ENCODE data around the gene ZNF329. TPM values are rescaled to one million over a fixed set of nuclear protein-coding genes. Genes with fewer than 3 reads are reported as not detected.
A peak's percentile ranks its signal among the peaks of the same experiment; 100 is the strongest.

ZNF329 gene
- total RNA-seq, 2 donors from 2014 or later = 16.7 to 24.7 TPM

GRCh38 chr19:58095328-58095727 lies 55.3 kb downstream of the ZNF329 start:
- H3K4me1 Mint-ChIP-seq = peaks cover 4% of the 10 kb centered on the region
- H3K36me3 Mint-ChIP-seq (ENCODE audit: low read depth) = peaks cover 34% of the 10 kb centered on the region
- H3K27me3 ChIP-seq (ENCODE audit: control insufficient read depth, insufficient read depth, low read length, poor library complexity, severe bottlenecking) = no peaks in the 10 kb centered on the region
- 96 to 97% methylated on average over 6 to 10 of the region's 10 CpGs for WGBS, 2 experiments (ENCODE audit: insufficient coverage in 1 of 2, insufficient read length in 1 of 2)
- no peaks in the 10 kb centered on the region for H3K4me1 ChIP-seq (ENCODE audit: control insufficient read depth, insufficient read depth, low read length)
- no peak overlapping the region for H3K4me3 ChIP-seq (ENCODE audit: low read length)
- peaks cover 4% of the 10 kb centered on the region for H3K27me3 Mint-ChIP-seq (ENCODE audit: insufficient read depth)
- TF ChIP-seq CTCF (conservative IDR thresholded peaks at IDR 0.05) = no peak
- peaks cover 21% of the 10 kb centered on the region for H3K36me3 ChIP-seq (ENCODE audit: control insufficient read depth, insufficient read depth, low read length)
- no peak overlapping the region for H3K27ac ChIP-seq (ENCODE audit: low read depth, low read length)
- peaks cover 26% of the 10 kb centered on the region for H3K9me3 Mint-ChIP-seq
- DNase-seq = no peak
- no peak overlapping the region for H3K4me3 Mint-ChIP-seq
- peaks cover 57% of the 10 kb centered on the region for H3K9me3 ChIP-seq (ENCODE audit: control insufficient read depth, low read length)
- no peak overlapping the region for H3K9ac ChIP-seq (ENCODE audit: extremely low read depth, low read length, poor library complexity, severe bottlenecking)
- H3K27ac Mint-ChIP-seq = no peak overlapping the region

- Histone ChIP-seq H3K4me1 (ENCODE audit: control insufficient read depth, insufficient read depth, low read length) (no peaks in the 10 kb centered on the region), H3K27me3 (ENCODE audit: control insufficient read depth, insufficient read depth, low read length, poor library complexity, severe bottlenecking) (no peaks in the 10 kb centered on the region), H3K9ac (ENCODE audit: extremely low read depth, low read length, poor library complexity, severe bottlenecking) (no peak overlapping the region), H3K4me3 (ENCODE audit: low read length) (no peak overlapping the region), H3K27ac (ENCODE audit: low read depth, low read length) (no peak overlapping the region), H3K9me3 (ENCODE audit: control insufficient read depth, low read length) (peaks cover 44% of the 10 kb centered on the region), H3K36me3 (ENCODE audit: control insufficient read depth, insufficient read depth, low read length) (peaks cover 35% of the 10 kb centered on the region)
- H3K36me3 Mint-ChIP-seq (ENCODE audit: low read depth) = peaks cover 49% of the 10 kb centered on the region
- WGBS, 2 experiments (ENCODE audit: insufficient coverage in 1 of 2, insufficient read length in 1 of 2) = 93 to 95% methylated on average over 3 to 7 of the region's 7 CpGs
- no peak overlapping the region for H3K4me3 Mint-ChIP-seq
- no peak for DNase-seq
- H3K27me3 Mint-ChIP-seq (ENCODE audit: insufficient read depth) = no peaks in the 10 kb centered on the region
- TF ChIP-seq CTCF (conservative IDR thresholded peaks at IDR 0.05) = no peak
- H3K27ac Mint-ChIP-seq = no peak overlapping the region
- peaks cover 5% of the 10 kb centered on the region for H3K9me3 Mint-ChIP-seq
- H3K4me1 Mint-ChIP-seq = no peaks in the 10 kb centered on the region
Observed at GRCh38 chr19:58093071-58093470, 57.5 kb downstream of the ZNF329 start.

- Mint-ChIP-seq H3K27ac (no peak overlapping the region), H3K9me3 (peaks cover 5% of the 10 kb centered on the region), H3K4me1 (no peaks in the 10 kb centered on the region), H3K27me3 (ENCODE audit: insufficient read depth) (no peaks in the 10 kb centered on the region), H3K4me3 (no peak overlapping the region), H3K36me3 (ENCODE audit: low read depth) (peaks cover 58% of the 10 kb centered on the region)
- TF ChIP-seq CTCF (conservative IDR thresholded peaks at IDR 0.05) = peak; percentile 29
- peaks cover 40% of the 10 kb centered on the region for H3K9me3 ChIP-seq (ENCODE audit: control insufficient read depth, low read length)
- no peaks in the 10 kb centered on the region for H3K4me1 ChIP-seq (ENCODE audit: control insufficient read depth, insufficient read depth, low read length)
- H3K36me3 ChIP-seq (ENCODE audit: control insufficient read depth, insufficient read depth, low read length) = peaks cover 40% of the 10 kb centered on the region
- no peak for DNase-seq
- H3K4me3 ChIP-seq (ENCODE audit: low read length) = no peak overlapping the region
- no peak overlapping the region for H3K27ac ChIP-seq (ENCODE audit: low read depth, low read length)
- H3K9ac ChIP-seq (ENCODE audit: extremely low read depth, low read length, poor library complexity, severe bottlenecking) = no peak overlapping the region
- H3K27me3 ChIP-seq (ENCODE audit: control insufficient read depth, insufficient read depth, low read length, poor library complexity, severe bottlenecking) = no peaks in the 10 kb centered on the region
- 92 to 97% methylated on average over 6 to 11 of the region's 11 CpGs for WGBS, 2 experiments (ENCODE audit: insufficient coverage in 1 of 2, insufficient read length in 1 of 2)
Observed at GRCh38 chr19:58091251-58091995, 59.2 kb downstream of the ZNF329 start.

Measured in endodermal cell (in vitro differentiated cells).